Karpas-422 (cell line): ENCODE results near the gene ADCYAP1R1. TPM values are rescaled to one million over a fixed set of nuclear protein-coding genes. Genes with fewer than 3 reads are reported as not detected.
A peak's percentile ranks its signal among the peaks of the same experiment; 100 is the strongest.

ENCODE experiments used
- DNase-seq: peaks from one replicate; pipeline ENCODE4 v3.0.0-alpha.2; 2015
- H2AFZ ChIP-seq: fragments of 200-600 bp; sonication (generic); 2 replicates; pipeline ENCODE4 v1.6.1; 2014; ENCODE audit warnings: antibody characterized with exemption, low read length, mixed read lengths
- H3K27ac ChIP-seq: fragments of 200-600 bp; sonication (generic); 2 replicates; pipeline ENCODE4 v1.5.1; 2014; ENCODE audit warnings: mild to moderate bottlenecking, low read length, moderate library complexity
- H3K27me3 ChIP-seq: fragments of 200-600 bp; sonication (generic); 2 replicates; pipeline ENCODE4 v1.6.1; 2014; ENCODE audit warnings: low read length, mixed read lengths
- H3K36me3 ChIP-seq: fragments of 200-600 bp; sonication (generic); 2 replicates; pipeline ENCODE4 v1.6.1; 2014; ENCODE audit warnings: low read length, mixed read lengths; ENCODE audit not compliant: insufficient read depth
- H3K4me1 ChIP-seq: fragments of 200-600 bp; sonication (generic); 2 replicates; pipeline ENCODE4 v1.6.1; 2014; ENCODE audit warnings: mild to moderate bottlenecking, low read length, mixed read lengths
- H3K4me2 ChIP-seq: fragments of 200-600 bp; sonication (generic); 2 replicates; pipeline ENCODE4 v1.6.1; 2014; ENCODE audit warnings: low read length, low read depth, mild to moderate bottlenecking; ENCODE audit not compliant: poor library complexity, severe bottlenecking
- H3K4me3 ChIP-seq: fragments of 200-600 bp; sonication (generic); 2 replicates; pipeline ENCODE4 v1.5.1; 2014; ENCODE audit warnings: mild to moderate bottlenecking, antibody characterized with exemption, low read length, mixed read lengths
- H3K79me2 ChIP-seq: fragments of 200-600 bp; sonication (generic); 2 replicates; pipeline ENCODE4 v1.6.1; 2014; ENCODE audit warnings: mild to moderate bottlenecking, low read length, mixed read lengths
- H3K9ac ChIP-seq: fragments of 200-600 bp; sonication (generic); 2 replicates; pipeline ENCODE4 v1.6.0; 2014; ENCODE audit warnings: low read length
- H3K9me2 ChIP-seq: fragments of 200-600 bp; sonication (generic), shearing (Covaris generic); replicated peaks from 2 replicates; pipeline ENCODE4 v1.6.0; 2014; ENCODE audit warnings: mild to moderate bottlenecking, low read length, moderate library complexity; ENCODE audit not compliant: insufficient read depth
- H3K9me3 ChIP-seq: fragments of 300-700, 200-600 bp; sonication (generic); 2 replicates; pipeline ENCODE4 v1.6.1; 2014; ENCODE audit warnings: low read length, mixed read lengths
- H4K20me1 ChIP-seq: fragments of 200-600 bp; sonication (generic); 2 replicates; pipeline ENCODE4 v1.6.1; 2014; ENCODE audit warnings: mild to moderate bottlenecking, antibody characterized with exemption, low read length, low read depth; ENCODE audit not compliant: insufficient read depth
- total RNA-seq: library from RNA; depleted of rRNA; stranded (reverse); fragments of >200 nt; shearing (Covaris generic); gene quantifications from 2 replicates; pipeline ENCODE4 v1.2.3, GENCODE V29; 2014; ENCODE audit warnings: low replicate concordance

The ADCYAP1R1 gene
- total RNA-seq, 1 experiment from 2014 or later = 0.52 TPM

DNA sequence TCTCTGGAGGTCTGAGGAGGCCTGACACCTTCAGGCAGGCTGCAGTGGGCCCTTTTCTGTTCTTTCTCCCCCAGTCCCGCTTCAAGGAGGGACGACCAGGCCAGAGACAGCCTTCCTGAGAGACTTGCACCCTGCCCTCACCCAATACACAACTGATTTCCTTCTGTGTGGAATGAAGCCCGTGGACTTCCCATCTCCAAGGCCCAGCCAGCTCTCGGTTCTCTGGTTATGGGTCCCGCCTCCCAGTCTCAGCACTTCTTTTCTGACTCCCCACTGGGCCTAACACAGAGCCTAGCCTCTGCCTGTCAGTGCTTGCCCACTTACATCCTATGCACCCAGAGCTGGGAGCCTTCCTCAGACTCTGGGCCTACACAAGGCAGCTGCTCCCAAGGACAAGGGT is 24.1 kb upstream of the ADCYAP1R1 start:
- no peaks in the 10 kb centered on the region for H3K9me2 ChIP-seq
- H3K36me3 ChIP-seq = no peaks in the 10 kb centered on the region
- DNase-seq = no peak
- H3K9ac ChIP-seq = no peak overlapping the region
- peaks cover 25% of the 10 kb centered on the region for H3K4me1 ChIP-seq
- no peak overlapping the region for H3K27ac ChIP-seq
- no peaks in the 10 kb centered on the region for H3K79me2 ChIP-seq
- no peaks in the 10 kb centered on the region for H3K9me3 ChIP-seq
- H4K20me1 ChIP-seq = no peaks in the 10 kb centered on the region
- no peak overlapping the region for H2AFZ ChIP-seq
- no peak overlapping the region for H3K4me2 ChIP-seq
- no peak overlapping the region for H3K4me3 ChIP-seq
- no peaks in the 10 kb centered on the region for H3K27me3 ChIP-seq

DNA sequence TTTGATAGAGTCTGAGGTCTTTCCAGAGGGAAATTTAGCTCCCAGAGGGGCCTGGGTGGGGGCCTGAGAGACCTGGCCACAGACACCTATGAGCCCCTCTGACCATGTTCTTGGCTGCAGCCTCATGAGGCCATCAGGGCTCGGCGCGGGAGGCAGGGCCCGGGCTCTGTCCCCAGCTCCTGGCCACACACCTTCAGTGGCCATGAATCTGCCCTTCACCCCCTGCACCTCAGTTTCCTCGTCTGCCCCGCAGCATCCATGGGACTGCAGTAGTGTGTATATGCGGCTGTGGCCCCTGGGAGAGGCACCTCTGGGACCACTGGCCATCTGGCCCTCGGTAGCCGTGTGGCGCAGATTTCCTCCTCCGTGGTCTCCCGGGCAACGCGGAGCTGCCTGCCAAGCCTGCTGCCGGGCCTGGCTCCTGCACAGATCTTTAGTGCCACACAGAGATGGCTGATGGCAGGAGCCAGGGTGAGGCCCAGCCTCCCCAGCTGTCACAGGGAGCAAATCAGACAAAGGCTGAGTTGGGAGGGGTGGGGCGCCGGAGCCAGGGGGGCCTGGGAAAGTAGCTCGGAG is 23.6 kb upstream of the ADCYAP1R1 start:
- H3K9me2 ChIP-seq = no peaks in the 10 kb centered on the region
- H3K9ac ChIP-seq = no peak overlapping the region
- no peaks in the 10 kb centered on the region for H3K9me3 ChIP-seq
- H2AFZ ChIP-seq = no peak overlapping the region
- no peaks in the 10 kb centered on the region for H3K79me2 ChIP-seq
- peaks cover 25% of the 10 kb centered on the region for H3K4me1 ChIP-seq
- H3K4me2 ChIP-seq = no peak overlapping the region
- H3K36me3 ChIP-seq = no peaks in the 10 kb centered on the region
- H4K20me1 ChIP-seq = no peaks in the 10 kb centered on the region
- no peak overlapping the region for H3K4me3 ChIP-seq
- DNase-seq = no peak
- H3K27me3 ChIP-seq = no peaks in the 10 kb centered on the region
- H3K27ac ChIP-seq = no peak overlapping the region

DNA sequence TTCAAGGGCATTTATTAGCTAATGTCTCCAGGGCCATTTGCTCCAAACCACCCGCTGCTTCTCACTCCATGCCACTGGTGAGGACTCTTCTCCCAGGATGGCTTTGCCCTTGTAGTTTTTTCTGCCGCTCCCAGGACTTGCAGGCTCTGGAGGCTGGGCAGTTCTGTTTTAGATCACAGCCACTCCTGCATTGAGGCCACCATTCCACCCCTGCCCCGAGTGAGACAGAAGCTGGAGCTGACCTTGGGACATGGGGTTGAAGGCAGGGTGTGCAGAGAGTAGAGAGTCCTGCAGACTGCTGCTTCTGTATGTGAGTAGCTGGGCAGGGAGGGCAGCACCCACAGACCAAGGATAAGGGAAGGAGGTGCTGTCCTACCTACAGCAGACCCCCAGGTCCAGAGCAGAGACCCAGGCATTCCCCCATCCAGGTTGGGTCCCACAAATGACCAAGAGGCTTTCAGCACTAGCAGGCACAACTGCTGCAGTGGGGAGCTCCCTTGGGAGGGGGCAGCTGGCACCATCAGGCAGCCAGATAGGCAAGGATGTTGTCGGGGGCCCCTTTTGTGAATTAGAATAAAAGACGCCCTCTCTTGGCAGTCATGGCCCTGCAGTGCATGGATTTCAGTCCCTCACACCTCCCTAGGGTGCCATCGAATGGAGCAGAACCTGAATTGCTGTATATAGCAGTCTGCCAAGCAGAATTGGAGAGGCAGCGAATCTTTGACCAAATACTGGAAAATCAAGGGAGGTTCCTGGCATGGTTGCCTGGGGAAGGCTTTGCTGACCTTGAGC is 22.7 kb upstream of the ADCYAP1R1 start:
- H3K9me2 ChIP-seq = no peaks in the 10 kb centered on the region
- H3K4me3 ChIP-seq = no peak overlapping the region
- H3K79me2 ChIP-seq = no peaks in the 10 kb centered on the region
- H4K20me1 ChIP-seq = no peaks in the 10 kb centered on the region
- H2AFZ ChIP-seq = no peak overlapping the region
- H3K9ac ChIP-seq = no peak overlapping the region
- peak; percentile 58 for DNase-seq
- no peaks in the 10 kb centered on the region for H3K9me3 ChIP-seq
- peaks cover 25% of the 10 kb centered on the region for H3K4me1 ChIP-seq
- H3K27me3 ChIP-seq = no peaks in the 10 kb centered on the region
- H3K36me3 ChIP-seq = no peaks in the 10 kb centered on the region
- H3K4me2 ChIP-seq = no peak overlapping the region
- H3K27ac ChIP-seq = no peak overlapping the region

DNA sequence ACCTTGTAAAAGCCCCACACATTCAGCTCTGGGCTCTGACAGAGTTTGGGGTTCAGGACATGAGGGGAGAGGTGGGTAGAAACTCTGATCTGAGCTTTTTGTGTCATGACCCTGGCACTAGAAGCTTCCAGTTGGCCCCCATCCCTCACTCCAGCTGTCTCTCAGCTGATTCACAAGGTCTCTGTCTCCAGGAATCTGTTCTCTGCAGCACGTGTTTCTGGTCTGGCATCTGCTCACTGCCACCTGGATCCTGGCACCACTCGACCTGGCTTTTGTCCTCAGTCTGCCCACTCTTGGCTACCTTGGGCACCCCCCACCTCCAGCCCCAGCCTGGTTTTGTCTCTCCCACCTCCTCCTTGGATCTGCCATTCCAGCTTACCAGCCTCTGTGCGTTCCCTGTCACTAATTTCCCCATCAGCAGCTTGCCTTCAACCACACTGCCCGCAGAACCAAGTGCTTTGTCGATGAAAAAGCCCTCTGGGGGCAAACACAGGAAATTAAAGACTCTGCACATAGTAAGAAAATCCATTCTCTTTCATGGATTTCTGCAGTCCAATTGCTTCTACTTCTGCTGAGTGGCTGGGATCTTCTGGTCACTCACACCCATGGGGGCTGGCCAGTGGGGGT is 18.3 kb upstream of the ADCYAP1R1 start:
- Histone ChIP-seq H3K9me3 (no peaks in the 10 kb centered on the region), H3K27me3 (no peaks in the 10 kb centered on the region), H3K27ac (no peak overlapping the region), H2AFZ (no peak overlapping the region), H3K9ac (no peak overlapping the region), H3K4me1 (peaks cover 14% of the 10 kb centered on the region), H4K20me1 (no peaks in the 10 kb centered on the region), H3K36me3 (no peaks in the 10 kb centered on the region), H3K79me2 (no peaks in the 10 kb centered on the region), H3K9me2 (no peaks in the 10 kb centered on the region), H3K4me3 (no peak overlapping the region), H3K4me2 (no peak overlapping the region)
- DNase-seq = no peak

DNA sequence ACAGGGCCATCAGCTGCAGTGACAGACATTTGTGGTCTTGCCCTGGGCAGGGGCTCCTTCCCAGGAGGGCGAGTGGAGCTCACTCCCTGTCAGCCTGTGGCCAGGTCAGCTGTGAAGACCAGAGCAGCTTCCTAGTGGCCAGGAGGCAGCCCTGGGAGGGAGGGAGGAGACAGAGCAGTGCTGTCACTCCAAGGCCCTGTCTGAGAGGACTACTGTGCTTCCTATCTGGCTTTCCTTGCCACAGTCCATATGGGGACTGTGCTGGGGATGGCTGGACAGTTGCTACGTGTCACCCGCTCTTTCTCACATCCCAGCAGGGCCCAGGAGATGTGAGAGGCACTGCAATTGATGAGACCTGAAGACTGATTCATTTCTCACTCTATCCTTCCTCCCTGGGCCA is 15.2 kb upstream of the ADCYAP1R1 start:
- no peak overlapping the region for H3K9ac ChIP-seq
- peaks cover 4% of the 10 kb centered on the region for H3K4me1 ChIP-seq
- no peaks in the 10 kb centered on the region for H4K20me1 ChIP-seq
- H3K9me2 ChIP-seq = no peaks in the 10 kb centered on the region
- H3K4me3 ChIP-seq = no peak overlapping the region
- H3K27ac ChIP-seq = no peak overlapping the region
- H3K27me3 ChIP-seq = no peaks in the 10 kb centered on the region
- no peaks in the 10 kb centered on the region for H3K36me3 ChIP-seq
- no peaks in the 10 kb centered on the region for H3K9me3 ChIP-seq
- H2AFZ ChIP-seq = no peak overlapping the region
- H3K79me2 ChIP-seq = no peaks in the 10 kb centered on the region
- DNase-seq = no peak
- H3K4me2 ChIP-seq = no peak overlapping the region

DNA sequence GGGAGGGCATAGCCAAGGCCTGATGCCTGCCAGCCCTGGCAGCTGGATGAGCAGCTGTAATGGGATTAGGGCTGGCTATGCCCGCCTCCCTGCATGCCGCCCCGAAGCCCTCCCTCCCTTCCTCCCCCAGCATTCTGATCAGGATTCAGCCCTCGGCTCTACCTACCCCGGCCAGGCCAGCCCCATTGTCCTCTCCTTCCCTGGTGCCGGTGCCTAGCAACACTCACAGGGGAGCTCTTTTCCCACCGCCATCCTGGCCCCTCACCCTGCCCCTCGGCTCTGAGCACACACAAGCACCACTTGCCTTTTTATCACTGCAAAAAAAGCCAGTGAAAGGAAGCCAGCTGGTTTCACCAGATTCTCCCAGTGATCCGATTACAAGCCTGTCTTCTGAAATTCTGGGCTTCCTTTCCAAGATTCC is 9.0 kb upstream of the ADCYAP1R1 start:
- Histone ChIP-seq H3K27ac (no peak overlapping the region), H3K9me3 (no peaks in the 10 kb centered on the region), H3K36me3 (no peaks in the 10 kb centered on the region), H3K9ac (no peak overlapping the region), H3K4me3 (no peak overlapping the region), H3K79me2 (no peaks in the 10 kb centered on the region), H3K27me3 (no peaks in the 10 kb centered on the region), H3K4me2 (no peak overlapping the region), H2AFZ (no peak overlapping the region), H3K9me2 (no peaks in the 10 kb centered on the region), H3K4me1 (peaks cover 44% of the 10 kb centered on the region), H4K20me1 (no peaks in the 10 kb centered on the region)
- DNase-seq = no peak

DNA sequence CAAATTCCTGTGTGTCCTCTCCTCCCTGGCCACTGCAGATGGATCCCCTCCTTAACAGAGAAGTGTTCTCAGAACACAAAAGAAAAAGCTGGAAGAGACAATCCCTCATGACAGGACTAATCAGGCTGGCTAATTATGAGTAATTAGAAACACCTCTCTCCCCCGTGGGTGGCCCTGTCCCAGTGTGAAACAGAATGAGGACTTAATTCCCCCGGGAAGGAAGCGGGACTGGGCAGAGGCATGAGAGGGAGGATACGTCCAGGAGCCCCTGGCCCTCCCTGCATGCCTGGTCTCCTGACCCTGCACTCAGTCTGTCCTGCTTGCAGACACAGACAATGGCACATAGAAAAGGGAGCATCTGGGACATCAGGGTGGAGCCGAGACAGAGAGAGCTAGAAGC is 7.6 kb upstream of the ADCYAP1R1 start:
- no peak overlapping the region for H3K9ac ChIP-seq
- H3K27ac ChIP-seq = no peak overlapping the region
- H3K9me3 ChIP-seq = no peaks in the 10 kb centered on the region
- no peak overlapping the region for H3K4me2 ChIP-seq
- H4K20me1 ChIP-seq = no peaks in the 10 kb centered on the region
- peaks cover 57% of the 10 kb centered on the region for H3K4me1 ChIP-seq
- DNase-seq = no peak
- no peak overlapping the region for H3K4me3 ChIP-seq
- no peaks in the 10 kb centered on the region for H3K9me2 ChIP-seq
- H3K79me2 ChIP-seq = no peaks in the 10 kb centered on the region
- H3K36me3 ChIP-seq = no peaks in the 10 kb centered on the region
- H3K27me3 ChIP-seq = no peaks in the 10 kb centered on the region
- H2AFZ ChIP-seq = no peak overlapping the region

DNA sequence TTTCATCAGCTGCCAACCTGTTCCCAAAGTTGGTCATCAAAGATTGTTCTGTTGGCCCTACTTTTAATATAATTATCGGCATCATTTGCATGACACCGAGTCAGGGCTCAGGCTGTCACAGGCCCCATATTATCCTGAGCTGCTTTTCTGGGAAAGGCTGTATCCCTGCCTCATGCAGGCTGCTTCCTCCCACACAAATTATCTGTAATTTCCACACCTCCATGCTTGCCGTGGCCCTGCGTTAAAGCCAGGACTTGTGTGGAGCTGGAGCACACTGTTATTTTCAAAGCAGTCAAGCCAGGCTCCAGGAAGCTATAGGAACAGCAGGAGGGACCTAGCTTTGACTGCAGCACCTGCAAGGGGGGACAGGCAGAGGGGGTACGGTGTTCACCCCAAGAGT is 5.4 kb upstream of the ADCYAP1R1 start:
- H3K27ac ChIP-seq = peak overlapping the region; percentile 95
- H3K79me2 ChIP-seq = no peaks in the 10 kb centered on the region
- no peaks in the 10 kb centered on the region for H3K36me3 ChIP-seq
- H3K4me2 ChIP-seq = peak overlapping the region; percentile 91
- H3K9ac ChIP-seq = peak overlapping the region; percentile 69
- H3K4me1 ChIP-seq = peaks cover 79% of the 10 kb centered on the region
- H3K9me2 ChIP-seq = no peaks in the 10 kb centered on the region
- H3K27me3 ChIP-seq = no peaks in the 10 kb centered on the region
- H3K9me3 ChIP-seq = no peaks in the 10 kb centered on the region
- H4K20me1 ChIP-seq = no peaks in the 10 kb centered on the region
- peak overlapping the region; percentile 9; the same call in 1 of the 2 replicates for H2AFZ ChIP-seq
- peak overlapping the region; percentile 21; the same call in 1 of the 2 replicates for H3K4me3 ChIP-seq
- no peak for DNase-seq
